ENCODE data around the gene PCBP4.
A peak's percentile ranks its signal among the peaks of the same experiment; 100 is the strongest.

DNA sequence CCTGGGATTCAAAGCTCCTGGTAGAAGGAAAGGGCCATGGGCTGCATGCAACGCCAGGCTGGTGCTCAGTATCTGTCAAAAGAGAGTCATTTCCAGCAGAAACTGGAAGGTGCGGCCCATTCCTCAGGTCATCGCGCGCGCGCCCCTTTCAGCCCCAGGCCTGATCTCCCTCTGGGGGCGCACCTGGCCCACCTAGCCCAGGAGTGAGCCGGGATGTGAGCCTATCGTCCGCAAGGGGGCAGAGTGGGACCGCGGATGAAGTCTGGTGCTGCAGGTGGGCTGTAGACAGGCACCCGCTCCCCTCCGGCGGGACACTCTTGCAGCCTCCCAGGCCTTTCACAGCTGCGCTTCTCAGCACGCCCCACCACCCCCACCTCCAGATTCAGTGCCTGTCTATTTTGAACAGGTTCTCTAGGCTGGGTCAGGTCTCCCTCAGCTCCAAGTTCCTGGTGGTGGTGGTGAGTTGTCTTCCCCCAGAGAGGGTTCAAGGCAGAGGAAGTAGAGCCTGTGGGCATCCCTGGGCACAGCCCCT lies 34.3 kb upstream of the PCBP4 start:
- TF ChIP-seq, protein P1, sequence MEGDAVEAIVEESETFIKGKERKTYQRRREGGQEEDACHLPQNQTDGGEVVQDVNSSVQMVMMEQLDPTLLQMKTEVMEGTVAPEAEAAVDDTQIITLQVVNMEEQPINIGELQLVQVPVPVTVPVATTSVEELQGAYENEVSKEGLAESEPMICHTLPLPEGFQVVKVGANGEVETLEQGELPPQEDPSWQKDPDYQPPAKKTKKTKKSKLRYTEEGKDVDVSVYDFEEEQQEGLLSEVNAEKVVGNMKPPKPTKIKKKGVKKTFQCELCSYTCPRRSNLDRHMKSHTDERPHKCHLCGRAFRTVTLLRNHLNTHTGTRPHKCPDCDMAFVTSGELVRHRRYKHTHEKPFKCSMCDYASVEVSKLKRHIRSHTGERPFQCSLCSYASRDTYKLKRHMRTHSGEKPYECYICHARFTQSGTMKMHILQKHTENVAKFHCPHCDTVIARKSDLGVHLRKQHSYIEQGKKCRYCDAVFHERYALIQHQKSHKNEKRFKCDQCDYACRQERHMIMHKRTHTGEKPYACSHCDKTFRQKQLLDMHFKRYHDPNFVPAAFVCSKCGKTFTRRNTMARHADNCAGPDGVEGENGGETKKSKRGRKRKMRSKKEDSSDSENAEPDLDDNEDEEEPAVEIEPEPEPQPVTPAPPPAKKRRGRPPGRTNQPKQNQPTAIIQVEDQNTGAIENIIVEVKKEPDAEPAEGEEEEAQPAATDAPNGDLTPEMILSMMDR (conservative IDR thresholded peaks at IDR 0.05; ENCODE audit: low read length), result peak; percentile 99
- TF ChIP-seq EZH2phosphoT487 (IDR thresholded peaks at IDR 0.05; ENCODE audit: borderline replicate concordance), result no peak

All from Loucy (cell line).